Epithelial cell of proximal tubule (primary cell): ENCODE data around the gene EXOC7. TPM values are rescaled to one million over a fixed set of nuclear protein-coding genes. Genes with fewer than 3 reads are reported as not detected.
A peak's percentile ranks its signal among the peaks of the same experiment; 100 is the strongest.
"Not testable (repeated sequence)": the region's sequence is repeated elsewhere in the genome, so short reads cannot be mapped to it uniquely, and the experiment has no call there.

Source experiments
- DNase-seq: peaks from one replicate; pipeline ENCODE4 v3.0.0-alpha.2; 2011; ENCODE audit warnings: low read depth
- H3K4me3 ChIP-seq: 2 replicates; pipeline ENCODE4 v1.5.1; 2011; ENCODE audit warnings: low read depth, mild to moderate bottlenecking, low read length
- total RNA-seq: library from RNA; depleted of rRNA; stranded (reverse); fragments of >200 nt; gene quantifications from 2 replicates; pipeline ENCODE4 v1.2.3, GENCODE V29; 2015
- TF ChIP-seq, protein P1 (sequence below): conservative IDR thresholded peaks from 2 replicates; pipeline ENCODE4 v1.5.1; 2012; ENCODE audit warnings: low read depth, mild to moderate bottlenecking, low read length

EXOC7 gene
- total RNA-seq, 1 donor from 2014 or later, result 39.6 TPM

DNA sequence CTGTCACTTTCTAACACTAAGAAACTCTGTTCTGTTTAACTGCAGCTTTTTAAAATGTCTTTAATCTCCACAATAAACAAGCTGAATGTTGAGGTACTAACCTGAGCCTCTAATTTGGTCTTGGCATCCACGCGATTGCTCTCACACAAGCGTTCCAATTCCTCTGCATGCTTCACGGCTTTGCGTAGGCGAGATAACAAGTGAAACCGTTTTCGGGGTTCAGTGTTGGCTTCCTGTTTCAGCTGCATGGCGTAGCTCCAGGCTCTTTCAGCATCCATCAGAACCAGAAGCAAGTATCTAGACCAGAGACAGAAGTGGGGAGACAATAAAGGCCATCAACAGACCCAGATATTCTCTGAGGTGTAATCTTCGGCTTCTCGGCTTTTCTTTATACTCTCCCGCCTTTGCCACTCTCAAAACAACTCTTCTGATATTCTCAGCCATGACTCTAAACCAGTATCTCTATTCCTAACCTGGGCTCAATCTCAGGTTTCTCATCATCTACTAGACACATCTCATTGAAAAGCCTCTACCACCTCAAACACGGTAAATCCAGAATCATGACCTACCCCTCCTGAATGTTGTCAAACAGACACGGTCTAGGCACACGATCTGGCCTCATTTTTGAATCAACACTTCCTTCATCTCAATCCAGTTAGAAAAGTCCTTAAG is 39.6 kb downstream of the EXOC7 start:
- H3K4me3 ChIP-seq, result no peak overlapping the region
- no peak for DNase-seq
- TF ChIP-seq, protein P1, sequence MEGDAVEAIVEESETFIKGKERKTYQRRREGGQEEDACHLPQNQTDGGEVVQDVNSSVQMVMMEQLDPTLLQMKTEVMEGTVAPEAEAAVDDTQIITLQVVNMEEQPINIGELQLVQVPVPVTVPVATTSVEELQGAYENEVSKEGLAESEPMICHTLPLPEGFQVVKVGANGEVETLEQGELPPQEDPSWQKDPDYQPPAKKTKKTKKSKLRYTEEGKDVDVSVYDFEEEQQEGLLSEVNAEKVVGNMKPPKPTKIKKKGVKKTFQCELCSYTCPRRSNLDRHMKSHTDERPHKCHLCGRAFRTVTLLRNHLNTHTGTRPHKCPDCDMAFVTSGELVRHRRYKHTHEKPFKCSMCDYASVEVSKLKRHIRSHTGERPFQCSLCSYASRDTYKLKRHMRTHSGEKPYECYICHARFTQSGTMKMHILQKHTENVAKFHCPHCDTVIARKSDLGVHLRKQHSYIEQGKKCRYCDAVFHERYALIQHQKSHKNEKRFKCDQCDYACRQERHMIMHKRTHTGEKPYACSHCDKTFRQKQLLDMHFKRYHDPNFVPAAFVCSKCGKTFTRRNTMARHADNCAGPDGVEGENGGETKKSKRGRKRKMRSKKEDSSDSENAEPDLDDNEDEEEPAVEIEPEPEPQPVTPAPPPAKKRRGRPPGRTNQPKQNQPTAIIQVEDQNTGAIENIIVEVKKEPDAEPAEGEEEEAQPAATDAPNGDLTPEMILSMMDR, result no peak

DNA sequence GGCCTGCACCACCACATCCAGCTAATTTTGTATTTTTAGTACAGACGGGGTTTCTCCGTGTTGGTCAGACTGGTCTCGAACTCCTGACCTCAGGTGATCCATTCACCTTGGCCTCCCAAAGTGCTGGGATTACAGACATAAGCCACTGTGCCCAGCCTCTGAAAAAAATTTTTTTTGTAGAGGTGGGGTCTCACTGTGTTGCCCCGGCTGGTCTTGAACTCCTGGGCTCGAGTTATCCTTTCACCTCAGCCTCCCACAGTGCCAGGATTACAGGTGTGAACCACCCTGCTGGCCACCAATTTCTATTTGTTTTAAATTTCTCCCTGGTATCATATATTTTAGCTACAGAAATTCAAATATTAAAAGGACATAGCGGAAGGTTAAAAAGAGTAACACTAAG is 45.3 kb downstream of the EXOC7 start:
- DNase-seq, H3K4me3 ChIP-seq: not testable (repeated sequence)

DNA sequence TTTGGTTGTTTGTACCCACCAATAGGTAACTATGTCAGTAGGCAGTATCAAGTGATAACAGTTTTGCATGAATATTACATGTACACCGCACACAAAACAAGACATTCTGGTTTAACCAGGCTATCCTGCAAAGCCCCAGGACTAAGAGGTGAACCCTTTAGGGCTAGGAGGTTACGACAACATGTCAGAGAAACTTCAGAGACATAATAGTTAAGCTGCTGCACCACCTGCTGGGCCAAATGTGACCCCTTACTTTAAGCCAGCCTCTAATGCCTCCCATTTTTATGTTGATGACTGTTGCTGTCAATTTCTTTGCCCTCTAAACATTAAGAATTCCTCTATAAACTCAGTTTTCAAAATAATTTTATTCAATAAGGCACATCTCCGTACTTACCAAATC is 46.7 kb downstream of the EXOC7 start:
- TF ChIP-seq, protein P1, result peak; percentile 16
- H3K4me3 ChIP-seq, result no peak overlapping the region
- DNase-seq, result no peak

DNA sequence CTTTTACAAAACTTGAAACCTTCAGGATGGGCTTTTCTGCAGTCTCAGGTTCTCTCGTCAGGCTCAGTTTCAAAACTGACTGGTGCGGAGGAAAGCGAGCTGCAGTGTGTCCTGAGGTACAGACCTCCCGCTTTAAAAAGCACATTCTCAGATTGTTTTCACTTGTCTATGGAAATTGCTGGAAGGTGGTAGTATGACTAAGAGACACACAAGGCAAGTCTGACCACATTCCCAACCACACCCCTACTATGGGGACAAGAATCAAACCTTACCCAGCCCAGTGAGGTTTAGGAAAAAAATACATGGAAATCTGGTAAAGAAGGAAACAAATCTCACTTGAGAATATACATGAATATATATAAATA is 49.5 kb downstream of the EXOC7 start:
- TF ChIP-seq, protein P1, result no peak
- peak; percentile 15 for DNase-seq
- no peak overlapping the region for H3K4me3 ChIP-seq

DNA sequence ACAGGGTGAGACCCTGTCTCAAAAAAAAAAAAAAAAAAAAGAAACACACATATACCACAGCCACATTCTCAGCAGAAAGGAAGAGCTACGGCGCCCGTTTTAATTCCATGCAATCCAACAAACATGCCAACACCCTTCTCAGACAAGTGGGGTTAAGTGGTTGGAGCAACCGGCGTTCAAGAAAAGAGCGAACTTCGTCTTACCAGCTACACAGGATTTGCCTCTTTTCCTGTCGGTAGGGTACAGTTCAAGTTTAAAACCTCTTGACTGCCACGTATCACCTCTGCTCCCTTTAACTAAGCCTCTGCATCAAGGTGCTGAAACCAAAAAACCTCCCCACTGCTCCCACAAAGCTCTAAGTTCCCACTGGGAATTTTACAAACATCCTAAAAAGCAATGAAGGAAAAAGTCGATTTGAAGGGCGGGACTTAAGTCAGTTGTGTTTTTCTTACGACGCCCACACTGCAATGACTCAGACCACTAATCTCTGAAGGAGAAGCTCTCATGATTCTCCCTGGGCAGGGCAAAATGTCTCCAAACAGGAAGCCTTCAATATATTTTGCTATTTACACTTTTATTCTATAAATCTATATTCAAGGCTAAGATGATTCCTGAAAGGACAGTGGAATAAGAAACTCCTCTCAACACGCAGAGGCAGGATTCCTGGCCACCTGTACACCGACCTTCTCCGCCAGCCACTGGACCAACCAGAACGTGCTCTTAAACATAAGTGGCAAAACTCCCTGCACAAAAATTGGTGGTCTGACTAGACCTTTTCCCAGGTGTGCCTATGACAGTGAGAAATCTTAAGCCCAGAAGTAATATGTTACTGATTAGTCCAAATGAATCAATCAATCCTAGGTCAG is 50.1 kb downstream of the EXOC7 start:
- H3K4me3 ChIP-seq, result no peak overlapping the region
- TF ChIP-seq, protein P1, result no peak
- peak; percentile 40 for DNase-seq

DNA sequence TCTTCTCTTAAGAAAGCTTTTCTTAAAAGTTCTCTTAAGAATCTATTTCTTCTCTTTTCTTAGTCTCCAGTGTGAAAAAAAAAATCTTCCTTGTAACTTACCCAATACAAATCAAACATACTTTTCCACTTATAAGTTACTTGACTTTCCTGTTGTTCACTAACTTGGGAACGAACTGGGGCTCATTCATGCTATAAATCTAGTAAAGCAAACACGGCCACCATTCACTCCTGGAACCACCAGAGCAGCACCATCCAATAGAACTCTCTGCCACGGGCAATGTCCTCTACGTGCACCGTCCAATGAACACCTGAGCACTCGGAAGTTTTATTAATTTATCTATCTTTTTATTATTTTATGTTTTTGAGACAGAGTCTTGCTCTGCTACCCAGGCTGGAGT is 52.0 kb downstream of the EXOC7 start:
- DNase-seq, result peak; percentile 29
- TF ChIP-seq, protein P1, result no peak
- H3K4me3 ChIP-seq, result no peak overlapping the region

DNA sequence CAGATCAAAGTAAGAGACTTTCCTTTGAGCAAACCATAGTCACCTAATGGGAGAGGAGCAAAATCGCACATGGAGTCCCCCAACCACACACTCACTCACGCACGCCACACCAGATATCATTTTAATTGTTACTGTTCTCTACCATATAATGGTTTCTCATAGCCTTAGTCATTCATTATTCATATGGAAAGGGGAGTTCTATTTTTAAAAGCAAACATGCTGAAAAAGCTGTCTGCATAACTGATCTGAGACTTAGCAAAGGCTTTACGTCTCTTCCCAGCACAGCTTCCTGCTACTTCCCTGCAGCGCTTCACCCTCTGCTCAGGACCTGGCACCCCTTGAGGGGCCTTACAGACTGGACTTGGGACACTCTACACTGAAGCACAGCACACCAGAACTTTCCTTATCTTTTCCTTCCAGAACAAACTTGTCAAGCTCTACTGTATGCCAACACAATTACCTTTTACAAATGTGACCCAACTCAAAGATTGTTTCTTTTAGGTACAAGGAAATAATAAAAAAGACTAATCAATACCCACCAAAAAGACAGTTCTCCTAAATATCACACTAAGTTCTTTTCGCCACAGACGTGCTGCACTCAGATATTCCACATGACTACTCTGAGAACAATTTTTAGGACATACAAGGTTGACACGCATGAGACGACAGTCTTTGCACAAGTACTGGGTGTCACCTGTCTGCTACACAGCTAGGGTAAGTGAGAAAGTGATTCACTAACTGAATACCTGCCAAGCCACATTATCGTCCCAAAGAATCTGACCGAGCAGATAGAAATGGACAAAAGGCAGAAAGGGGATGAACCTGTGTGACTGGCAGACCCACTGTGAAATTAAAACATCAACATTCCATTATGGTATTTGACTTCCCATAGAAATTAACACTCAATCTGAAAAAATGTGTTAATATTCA is 52.8 kb downstream of the EXOC7 start:
- TF ChIP-seq, protein P1, result no peak
- peak; percentile 75 for DNase-seq
- H3K4me3 ChIP-seq, result no peak overlapping the region
